Measurements from ENCODE around the gene ITGA6.

The ITGA6 gene

DNA sequence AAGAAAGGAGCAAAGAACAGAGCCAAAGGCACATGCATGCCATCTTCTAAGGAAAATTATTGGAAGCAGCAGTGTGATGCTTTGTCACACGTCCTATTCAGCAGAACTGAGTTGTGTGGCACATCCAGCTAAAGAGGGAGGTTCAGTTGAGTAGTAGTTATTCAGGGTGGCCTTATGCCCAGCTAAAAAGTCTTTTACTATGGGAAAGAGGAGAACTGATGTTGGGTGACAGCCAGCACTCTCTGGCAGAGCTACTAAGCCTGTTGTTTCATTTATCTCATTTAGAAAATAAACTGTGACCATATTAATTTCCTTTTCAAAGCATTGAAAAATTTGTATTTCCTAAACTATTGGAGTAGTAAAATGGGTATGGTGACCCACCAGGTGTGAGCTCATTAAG lies 18.5 kb downstream of the ITGA6 start:
- Mint-ChIP-seq H3K36me3 (ENCODE audit: low read depth) (no peaks in the 10 kb centered on the region), H3K9me3 (no peaks in the 10 kb centered on the region), H3K4me1 (ENCODE audit: low read depth) (peaks cover 42% of the 10 kb centered on the region), H3K4me3 (no peak overlapping the region), H3K27ac (no peak overlapping the region), H3K27me3 (no peaks in the 10 kb centered on the region)

DNA sequence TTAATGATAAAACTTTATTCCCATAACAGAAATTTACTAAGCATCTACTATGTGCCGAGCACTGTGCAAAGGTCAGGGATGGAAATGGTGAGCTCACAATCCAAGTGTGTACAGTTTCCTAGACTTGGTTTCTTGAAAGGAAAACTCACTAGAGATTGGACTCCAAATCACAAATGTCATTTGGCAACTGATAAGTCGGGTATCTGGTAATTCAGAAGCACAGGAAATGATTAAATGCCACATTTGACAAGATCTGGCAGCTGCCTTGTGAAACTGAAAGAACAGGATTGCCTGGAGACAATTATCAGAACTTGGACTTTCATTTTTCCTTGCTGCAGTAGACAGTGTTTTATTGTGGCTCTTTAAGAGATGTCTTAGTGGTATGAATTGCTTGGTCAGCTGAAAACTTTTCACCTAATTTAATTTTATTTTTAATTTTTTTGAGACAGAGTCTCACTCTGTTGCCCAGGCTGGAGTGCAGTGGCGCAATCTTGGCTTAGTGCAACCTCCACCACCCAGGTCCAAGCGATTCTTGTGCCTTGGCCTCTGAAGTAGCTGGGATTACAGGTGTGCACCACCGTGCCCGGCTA lies 19.2 kb downstream of the ITGA6 start:
- H3K4me3 Mint-ChIP-seq, result no peak overlapping the region
- H3K27ac Mint-ChIP-seq, result no peak overlapping the region
- H3K4me1 Mint-ChIP-seq (ENCODE audit: low read depth), result peaks cover 46% of the 10 kb centered on the region
- no peaks in the 10 kb centered on the region for H3K27me3 Mint-ChIP-seq
- H3K36me3 Mint-ChIP-seq (ENCODE audit: low read depth), result no peaks in the 10 kb centered on the region
- no peaks in the 10 kb centered on the region for H3K9me3 Mint-ChIP-seq

DNA sequence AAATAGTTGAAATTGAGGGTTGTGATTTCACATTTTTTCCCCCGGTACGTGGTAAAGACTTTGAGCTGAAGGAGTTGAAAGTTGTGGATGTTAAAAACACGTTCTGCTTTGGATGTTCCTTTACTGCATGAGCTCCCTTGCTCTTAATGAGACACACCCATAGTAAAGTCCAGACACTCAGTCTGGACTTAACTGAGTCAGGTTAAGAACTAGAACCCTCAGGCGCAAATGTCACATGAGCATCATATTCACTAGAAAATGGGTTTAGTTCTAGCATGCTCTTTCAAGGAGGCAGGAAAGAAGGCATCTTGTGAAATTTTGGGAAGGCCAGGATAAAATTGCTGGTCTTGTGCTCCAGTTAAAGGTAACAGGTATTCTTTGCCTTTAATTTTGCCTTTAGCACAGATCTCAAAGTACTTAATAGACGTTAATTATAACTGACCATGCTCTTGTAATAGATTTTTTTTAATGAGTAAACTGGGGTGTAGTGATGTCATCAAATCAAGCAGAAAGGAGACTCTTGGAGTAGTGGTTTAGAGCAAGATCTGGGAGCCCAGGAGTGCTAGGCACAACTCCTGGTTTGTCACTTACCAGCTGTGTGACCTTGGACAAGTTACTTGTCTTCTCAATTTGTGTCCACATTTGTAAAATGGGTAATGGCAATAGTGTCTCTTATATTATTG lies 20.6 kb downstream of the ITGA6 start:
- H3K9me3 Mint-ChIP-seq, result no peaks in the 10 kb centered on the region
- H3K4me3 Mint-ChIP-seq, result no peak overlapping the region
- no peak overlapping the region for H3K27ac Mint-ChIP-seq
- H3K27me3 Mint-ChIP-seq, result no peaks in the 10 kb centered on the region
- H3K36me3 Mint-ChIP-seq (ENCODE audit: low read depth), result no peaks in the 10 kb centered on the region
- peaks cover 47% of the 10 kb centered on the region for H3K4me1 Mint-ChIP-seq (ENCODE audit: low read depth)

DNA sequence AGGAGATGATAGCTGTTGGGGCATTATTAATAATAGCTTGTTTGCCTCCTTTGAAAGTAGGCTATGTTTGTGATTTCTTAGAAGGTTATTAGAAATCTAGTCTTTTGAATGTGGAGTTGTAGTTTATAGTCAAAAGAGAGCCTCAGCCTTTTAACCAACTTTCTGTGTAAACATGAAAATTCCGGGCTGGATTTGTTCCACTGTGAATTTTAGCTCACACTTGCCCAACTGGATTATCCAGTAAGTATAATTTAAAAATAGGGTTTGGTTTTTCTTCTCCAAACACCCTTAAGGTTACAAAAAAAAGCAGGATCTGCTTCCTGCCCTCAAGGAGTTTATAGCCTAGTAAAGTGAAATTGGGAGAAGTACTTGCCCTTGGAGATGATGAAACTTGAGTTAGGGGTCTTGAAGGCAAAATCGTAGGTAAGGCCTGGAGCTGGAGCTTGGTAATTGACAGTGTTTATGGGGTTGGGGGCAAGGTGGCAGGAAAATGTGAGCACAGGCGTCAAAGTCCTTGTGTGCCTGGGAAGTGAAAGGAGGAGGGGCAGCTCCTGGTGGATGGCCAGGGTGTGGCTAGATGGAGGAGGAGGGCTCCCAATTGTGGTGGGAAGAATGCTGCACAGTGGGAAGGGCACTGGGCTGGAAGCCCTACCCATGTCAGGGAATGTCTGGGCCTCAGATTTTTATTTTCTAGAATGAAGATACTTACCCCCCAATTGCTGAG lies 21.3 kb downstream of the ITGA6 start:
- no peaks in the 10 kb centered on the region for H3K9me3 Mint-ChIP-seq
- H3K36me3 Mint-ChIP-seq (ENCODE audit: low read depth), result no peaks in the 10 kb centered on the region
- H3K27ac Mint-ChIP-seq, result no peak overlapping the region
- peaks cover 50% of the 10 kb centered on the region for H3K4me1 Mint-ChIP-seq (ENCODE audit: low read depth)
- no peak overlapping the region for H3K4me3 Mint-ChIP-seq
- H3K27me3 Mint-ChIP-seq, result no peaks in the 10 kb centered on the region

DNA sequence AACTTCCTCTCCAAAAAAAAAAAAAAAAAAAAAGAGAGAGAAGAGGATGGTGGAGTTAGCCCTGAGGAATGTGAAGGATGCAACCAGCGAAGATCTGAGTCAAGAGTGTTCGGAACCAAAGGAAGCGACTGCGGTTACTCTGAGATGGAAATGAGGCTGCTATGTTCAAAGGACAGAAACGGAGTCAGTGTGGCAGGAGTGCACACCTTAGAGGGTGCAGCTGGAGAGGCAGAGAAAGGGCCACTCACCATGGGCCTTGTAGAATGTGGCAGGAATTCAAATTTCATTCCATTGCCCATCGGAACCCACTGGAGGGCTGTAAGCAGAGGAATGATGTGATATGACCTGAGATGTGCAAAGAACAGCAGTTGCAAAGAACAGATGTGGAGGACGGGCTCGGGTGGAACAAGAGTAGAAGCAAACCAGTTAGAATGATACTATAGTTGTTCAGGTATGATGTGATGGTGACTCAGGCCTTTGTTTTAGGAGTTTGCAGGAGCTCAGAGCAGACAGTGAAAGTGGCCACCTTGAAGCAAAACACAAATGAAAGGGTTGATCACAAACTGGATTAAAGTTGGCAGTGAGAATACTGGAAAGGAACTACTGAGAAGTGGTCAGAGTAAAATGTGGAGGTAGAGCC lies 22.6 kb downstream of the ITGA6 start:
- peaks cover 60% of the 10 kb centered on the region for H3K4me1 Mint-ChIP-seq (ENCODE audit: low read depth)

DNA sequence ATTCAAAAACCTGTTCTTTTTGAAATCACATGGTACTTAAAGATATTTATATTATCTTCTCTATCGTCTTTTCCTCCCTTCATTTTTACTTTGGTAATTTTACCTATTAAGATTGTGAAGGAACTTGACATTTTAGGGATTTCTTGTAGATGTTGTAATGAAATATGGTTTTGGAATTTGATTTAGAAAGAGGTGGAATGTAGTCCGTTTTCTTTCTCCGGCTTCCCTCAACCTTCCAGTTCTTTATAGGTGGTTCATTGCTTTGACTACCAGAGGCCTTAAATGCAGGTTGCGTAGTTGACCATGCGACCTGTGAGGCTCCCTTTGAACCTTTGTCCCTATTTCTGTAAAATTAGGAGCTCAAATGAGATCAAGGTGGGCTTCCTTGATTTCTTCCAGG lies 24.5 kb downstream of the ITGA6 start:
- Mint-ChIP-seq H3K4me3 (no peak overlapping the region), H3K36me3 (ENCODE audit: low read depth) (no peaks in the 10 kb centered on the region), H3K27ac (no peak overlapping the region), H3K4me1 (ENCODE audit: low read depth) (peaks cover 55% of the 10 kb centered on the region), H3K27me3 (no peaks in the 10 kb centered on the region), H3K9me3 (no peaks in the 10 kb centered on the region)

More for the DNA sequence above, 22.6 kb downstream of the ITGA6 start:
- H3K36me3 Mint-ChIP-seq (ENCODE audit: low read depth), result no peaks in the 10 kb centered on the region
- H3K9me3 Mint-ChIP-seq, result no peaks in the 10 kb centered on the region
- no peak overlapping the region for H3K4me3 Mint-ChIP-seq
- H3K27me3 Mint-ChIP-seq, result no peaks in the 10 kb centered on the region
- H3K27ac Mint-ChIP-seq, result no peak overlapping the region

DNA sequence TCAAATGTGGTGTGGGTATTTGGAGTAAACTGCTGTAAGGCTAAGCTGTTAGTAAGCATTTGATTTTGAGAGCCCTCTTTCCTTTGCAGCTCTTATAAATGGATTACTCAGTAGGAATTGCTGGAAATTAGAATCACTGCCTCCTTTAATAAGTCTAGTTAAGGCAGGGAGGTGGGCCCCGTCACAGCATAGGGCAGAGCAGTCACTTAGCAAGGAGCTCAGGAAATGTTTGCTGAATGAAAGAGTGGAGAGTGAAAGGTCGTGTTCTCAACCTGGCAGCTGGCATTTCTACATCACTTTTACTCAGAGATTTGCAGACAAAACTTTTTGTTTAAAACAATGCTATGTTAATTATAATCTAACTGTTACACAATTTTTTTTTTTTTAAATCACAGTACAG lies 25.5 kb downstream of the ITGA6 start:
- no peaks in the 10 kb centered on the region for H3K9me3 Mint-ChIP-seq
- peaks cover 54% of the 10 kb centered on the region for H3K4me1 Mint-ChIP-seq (ENCODE audit: low read depth)

DNA sequence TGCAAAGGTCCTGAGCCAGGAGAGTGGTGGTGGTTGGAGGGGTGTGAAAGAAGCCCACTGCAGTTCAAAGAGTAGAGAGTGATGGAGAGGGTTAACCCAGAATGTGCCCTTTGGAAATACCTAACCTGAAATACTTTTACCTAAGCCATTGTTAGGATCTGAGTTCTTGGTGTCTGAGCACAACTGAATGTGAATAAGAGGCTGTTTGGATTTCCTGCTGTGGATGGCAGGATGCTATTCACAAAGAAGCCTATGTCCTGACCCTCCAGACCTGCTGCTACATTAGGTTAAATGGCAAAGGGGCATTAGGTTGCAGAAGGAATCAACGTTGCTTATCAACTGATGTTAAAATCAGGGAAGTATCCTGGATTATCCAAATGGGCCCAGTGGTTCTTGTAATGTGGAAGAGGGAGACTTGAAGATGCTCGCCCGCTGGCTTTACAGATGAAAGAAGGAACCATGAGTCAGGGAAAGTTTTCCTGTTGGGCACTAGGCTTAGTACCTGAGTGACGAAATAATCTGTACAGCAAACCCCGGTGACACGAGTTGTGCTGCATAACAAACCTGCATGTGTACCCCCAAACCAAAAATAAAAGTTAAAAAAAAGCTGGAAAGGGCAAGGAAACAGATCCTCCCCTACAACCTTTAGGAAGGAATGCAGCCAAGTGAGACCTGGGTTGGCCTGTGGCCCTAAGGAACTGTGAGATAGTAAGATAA lies 27.2 kb downstream of the ITGA6 start:
- Mint-ChIP-seq H3K36me3 (ENCODE audit: low read depth) (no peaks in the 10 kb centered on the region), H3K4me1 (ENCODE audit: low read depth) (peaks cover 62% of the 10 kb centered on the region), H3K27ac (no peak overlapping the region), H3K9me3 (no peaks in the 10 kb centered on the region), H3K4me3 (no peak overlapping the region), H3K27me3 (no peaks in the 10 kb centered on the region)

More for the DNA sequence above, 25.5 kb downstream of the ITGA6 start:
- no peak overlapping the region for H3K4me3 Mint-ChIP-seq
- no peaks in the 10 kb centered on the region for H3K27me3 Mint-ChIP-seq
- no peaks in the 10 kb centered on the region for H3K36me3 Mint-ChIP-seq (ENCODE audit: low read depth)
- no peak overlapping the region for H3K27ac Mint-ChIP-seq

DNA sequence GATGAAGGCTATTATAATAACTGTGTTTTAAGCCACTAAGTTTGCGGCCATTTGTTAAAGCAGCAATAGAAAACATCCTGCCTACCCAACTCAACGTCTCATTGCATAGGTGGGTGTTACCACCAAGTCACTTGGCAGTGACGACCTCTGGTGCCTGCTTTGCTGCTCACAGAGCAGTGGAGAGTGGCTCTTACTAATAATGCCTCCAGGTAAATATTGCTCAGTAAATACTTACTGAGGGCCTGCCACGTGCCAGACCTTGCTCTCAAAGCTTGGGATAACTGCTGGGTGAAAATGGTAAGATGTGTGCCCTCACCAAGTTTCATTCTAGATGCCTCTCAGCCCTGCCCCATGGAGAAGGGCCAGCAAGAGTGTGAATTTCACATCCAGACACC lies 27.7 kb downstream of the ITGA6 start:
- Mint-ChIP-seq H3K36me3 (ENCODE audit: low read depth) (no peaks in the 10 kb centered on the region), H3K27me3 (no peaks in the 10 kb centered on the region), H3K4me1 (ENCODE audit: low read depth) (peaks cover 62% of the 10 kb centered on the region), H3K4me3 (no peak overlapping the region), H3K27ac (peak overlapping the region; percentile 17), H3K9me3 (no peaks in the 10 kb centered on the region)

DNA sequence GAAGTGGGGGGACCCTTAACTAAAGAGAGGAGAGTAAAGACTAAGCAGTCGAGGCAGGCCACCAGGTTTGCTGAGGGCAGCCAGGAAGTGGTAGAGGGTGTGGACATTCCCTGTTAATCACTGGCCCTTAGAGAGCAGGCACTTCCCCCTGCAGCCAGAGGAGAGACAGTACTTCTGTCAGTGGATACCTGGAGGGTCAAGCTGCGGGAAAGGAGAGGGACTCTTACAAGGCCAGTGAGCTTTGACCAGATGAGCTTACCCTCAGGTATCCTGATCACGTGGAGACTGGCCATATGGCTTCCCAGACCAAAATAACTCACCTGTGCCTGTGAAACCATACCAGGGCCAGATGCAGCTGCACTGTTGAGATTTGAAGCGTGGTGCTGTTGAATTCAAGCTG lies 28.6 kb downstream of the ITGA6 start:
- Mint-ChIP-seq H3K27ac (no peak overlapping the region), H3K4me1 (ENCODE audit: low read depth) (peaks cover 67% of the 10 kb centered on the region), H3K36me3 (ENCODE audit: low read depth) (no peaks in the 10 kb centered on the region), H3K4me3 (no peak overlapping the region), H3K9me3 (no peaks in the 10 kb centered on the region), H3K27me3 (no peaks in the 10 kb centered on the region)

DNA sequence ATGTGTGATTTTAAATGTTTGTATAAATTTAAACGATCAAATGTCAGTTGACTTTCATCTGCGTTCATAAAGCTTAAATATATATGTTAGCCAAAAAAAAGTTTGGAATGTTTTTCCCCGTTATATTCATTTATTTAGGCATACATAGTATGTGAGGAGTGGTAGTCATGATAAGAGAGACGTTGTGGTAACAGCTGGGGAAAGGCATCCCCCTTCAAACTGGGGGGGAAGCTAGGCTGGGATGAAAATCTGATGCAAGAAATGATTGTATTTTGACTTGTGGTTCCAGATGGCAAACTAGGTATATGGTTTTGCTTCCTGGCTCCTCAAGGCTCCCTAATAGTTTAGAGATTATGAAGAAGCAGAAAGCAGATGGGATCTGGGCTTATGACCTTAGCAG lies 30.1 kb downstream of the ITGA6 start:
- H3K9me3 Mint-ChIP-seq, result no peaks in the 10 kb centered on the region
- no peak overlapping the region for H3K4me3 Mint-ChIP-seq
- no peaks in the 10 kb centered on the region for H3K27me3 Mint-ChIP-seq
- no peak overlapping the region for H3K27ac Mint-ChIP-seq
- H3K36me3 Mint-ChIP-seq (ENCODE audit: low read depth), result no peaks in the 10 kb centered on the region
- peaks cover 77% of the 10 kb centered on the region for H3K4me1 Mint-ChIP-seq (ENCODE audit: low read depth)

DNA sequence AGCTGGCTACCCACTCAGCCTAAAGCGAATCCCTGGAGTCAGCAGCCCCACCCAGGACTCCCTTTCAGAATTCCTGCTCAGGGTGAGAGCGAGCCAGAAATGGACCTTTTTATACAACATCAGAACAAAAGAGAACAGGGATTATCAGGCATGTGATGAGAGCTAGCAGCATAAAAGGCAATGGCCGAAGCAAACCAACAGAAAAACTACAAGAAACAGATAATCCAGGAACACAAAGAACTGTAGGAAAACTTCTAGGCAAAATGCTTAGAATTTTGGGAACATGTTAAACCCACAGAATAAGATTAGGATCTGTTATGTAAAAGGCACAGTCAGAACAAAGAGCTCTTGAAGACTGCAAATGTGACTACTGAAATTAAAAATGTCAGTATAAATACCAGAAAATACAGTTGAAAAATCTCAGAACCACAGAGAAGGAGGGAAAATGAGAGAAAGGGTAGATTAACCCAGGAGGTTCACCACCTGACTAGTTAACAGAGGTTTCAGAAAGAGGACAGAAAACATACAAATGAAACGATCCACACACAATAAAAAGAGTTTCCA lies 31.3 kb downstream of the ITGA6 start:
- Mint-ChIP-seq H3K27ac (no peak overlapping the region), H3K9me3 (no peaks in the 10 kb centered on the region), H3K4me1 (ENCODE audit: low read depth) (peaks cover 86% of the 10 kb centered on the region), H3K27me3 (no peaks in the 10 kb centered on the region), H3K36me3 (ENCODE audit: low read depth) (no peaks in the 10 kb centered on the region), H3K4me3 (no peak overlapping the region)

DNA sequence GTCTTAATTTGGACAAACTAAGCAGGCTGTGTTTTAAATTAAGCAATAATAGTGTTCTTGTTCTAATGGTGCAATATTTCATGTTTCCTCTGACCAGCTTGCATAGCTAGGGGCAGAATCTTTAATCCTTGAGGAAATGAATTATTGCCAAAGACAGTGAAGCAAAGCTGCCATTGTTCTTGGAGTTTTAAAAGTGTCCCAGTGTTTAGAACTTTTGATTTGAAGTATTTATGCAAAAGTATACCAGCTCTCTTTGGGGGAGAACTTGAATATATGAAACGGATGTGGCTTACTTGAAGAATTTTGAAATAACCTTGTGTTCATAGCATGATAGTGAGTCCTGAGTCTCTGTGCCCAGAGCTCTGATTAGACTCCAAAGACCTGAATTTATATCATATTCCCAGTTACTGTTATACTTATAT lies 33.4 kb downstream of the ITGA6 start:
- no peak overlapping the region for H3K4me3 Mint-ChIP-seq
- H3K27me3 Mint-ChIP-seq, result no peaks in the 10 kb centered on the region
- no peaks in the 10 kb centered on the region for H3K9me3 Mint-ChIP-seq
- H3K36me3 Mint-ChIP-seq (ENCODE audit: low read depth), result no peaks in the 10 kb centered on the region
- H3K4me1 Mint-ChIP-seq (ENCODE audit: low read depth), result peaks cover 87% of the 10 kb centered on the region
- no peak overlapping the region for H3K27ac Mint-ChIP-seq

DNA sequence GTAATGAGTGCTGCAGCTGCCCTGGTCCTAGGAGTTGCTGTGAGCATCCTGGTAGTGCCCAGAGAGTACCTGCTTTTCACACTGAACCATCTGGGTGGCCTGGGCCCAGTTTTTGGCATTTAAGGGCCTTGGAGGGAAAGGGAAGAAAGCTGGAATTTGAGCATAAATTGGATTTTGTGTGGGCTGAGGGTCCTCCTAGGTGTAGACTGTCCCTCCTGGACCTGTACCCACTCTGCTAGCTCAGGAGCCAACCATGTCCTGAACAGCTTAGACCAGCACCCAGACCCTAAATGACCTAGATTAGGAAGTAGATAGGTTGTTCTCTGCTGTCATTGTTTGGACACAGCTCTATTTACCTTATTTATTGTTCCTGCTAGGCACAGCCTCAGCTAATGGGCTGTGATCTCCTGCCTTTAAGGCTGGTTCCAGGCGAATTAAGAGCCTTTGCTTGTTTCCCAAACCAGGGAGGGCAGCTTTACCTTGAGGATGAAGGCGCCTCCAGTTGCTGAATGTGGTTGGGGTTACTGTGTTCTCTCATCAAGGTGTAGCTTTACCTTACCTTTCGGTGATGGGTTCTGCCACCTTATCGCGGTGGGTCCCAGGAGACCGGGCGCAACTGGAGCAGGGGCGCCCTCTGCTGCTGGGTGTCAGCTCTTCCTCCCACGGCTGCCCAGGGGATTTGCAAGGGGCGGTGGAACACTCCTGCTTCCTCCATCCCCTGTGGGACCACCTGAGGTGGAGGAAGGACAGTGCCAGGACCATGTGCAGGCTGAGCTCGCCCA lies 34.4 kb downstream of the ITGA6 start:
- H3K4me3 Mint-ChIP-seq, result no peak overlapping the region
- no peaks in the 10 kb centered on the region for H3K27me3 Mint-ChIP-seq
- H3K4me1 Mint-ChIP-seq (ENCODE audit: low read depth), result peaks cover 90% of the 10 kb centered on the region
- no peaks in the 10 kb centered on the region for H3K36me3 Mint-ChIP-seq (ENCODE audit: low read depth)
- no peaks in the 10 kb centered on the region for H3K9me3 Mint-ChIP-seq
- H3K27ac Mint-ChIP-seq, result no peak overlapping the region

Data from stimulated activated naive CD8-positive, alpha-beta T cell treated with anti-CD3 and anti-CD28 coated beads, Interleukin-15, Interleukin-2, amounts not matched to agents 100 ng/mL and 50 ng/mL, for 24 hours (primary cell).